A673 (cell line): ENCODE measurements around the gene ZER1. TPM values are rescaled to one million over a fixed set of nuclear protein-coding genes. Genes with fewer than 3 reads are reported as not detected.

Source experiments
- BruUV-seq: library from RNA; stranded (reverse); fragments of 400-500 nt; replicated peaks from 2 replicates; lab custom pipeline; 2021; lab: Mats Ljungman, UMichigan
- CTCF ChIA-PET: fragments of 300-600 bp; sonication (Branson Sonifier 250); formaldehyde crosslinking; loops from one replicate; lab custom pipeline; 2022; ENCODE audit warnings: antibody characterized with exemption; lab: Charles Lee
- POLR2A ChIA-PET: fragments of 300-600 bp; sonication (Branson Sonifier 250); formaldehyde crosslinking; loops from one replicate; lab custom pipeline; 2022; ENCODE audit warnings: antibody characterized with exemption; ENCODE audit not compliant: low non-redundant PET; lab: Charles Lee
- DNase-seq: peaks from one replicate; pipeline ENCODE4 v3.0.0-alpha.2; 2015; ENCODE audit warnings: low spot score
- H3K27ac ChIP-seq: fragments of 200-600 bp; sonication (generic); 2 replicates; pipeline ENCODE4 v1.5.1; 2016; ENCODE audit warnings: mixed run types, low read depth, mild to moderate bottlenecking, mixed read lengths, antibody characterized with exemption, low read length; ENCODE audit not compliant: poor library complexity, severe bottlenecking
- H3K27me3 ChIP-seq: fragments of 200-600 bp; sonication (generic); replicated peaks from 2 replicates; pipeline ENCODE4 v1.6.1; 2017; ENCODE audit warnings: mixed run types, low read depth, mild to moderate bottlenecking, mixed read lengths, antibody characterized with exemption, low read length; ENCODE audit not compliant: insufficient read depth, poor library complexity
- H3K36me3 ChIP-seq: fragments of 200-600 bp; sonication (generic); 2 replicates; pipeline ENCODE4 v1.6.1; 2016; ENCODE audit warnings: mixed run types, mild to moderate bottlenecking, mixed read lengths, antibody characterized with exemption, low read length; ENCODE audit not compliant: insufficient read depth, poor library complexity, severe bottlenecking
- H3K4me1 ChIP-seq: fragments of 200-600 bp; sonication (generic); 2 replicates; pipeline ENCODE4 v1.6.1; 2017; ENCODE audit warnings: mixed run types, mild to moderate bottlenecking, mixed read lengths, antibody characterized with exemption, low read length; ENCODE audit not compliant: insufficient read depth, poor library complexity, severe bottlenecking
- H3K4me3 ChIP-seq: fragments of 200-600 bp; sonication (generic); 2 replicates; pipeline ENCODE4 v1.5.1; 2016; ENCODE audit warnings: low read depth, mixed run types, mild to moderate bottlenecking, mixed read lengths, low read length; ENCODE audit not compliant: poor library complexity, severe bottlenecking
- H3K9me3 ChIP-seq: fragments of 200-600 bp; sonication (generic); 2 replicates; pipeline ENCODE4 v1.6.1; 2016; ENCODE audit warnings: mixed run types, low read depth, mild to moderate bottlenecking, mixed read lengths, antibody characterized with exemption, low read length; ENCODE audit not compliant: poor library complexity, severe bottlenecking
- CTCF ChIP-seq: fragments of 300-800, 200-600 bp; sonication (generic); conservative IDR thresholded peaks from 2 replicates; pipeline ENCODE4 v1.5.1; 2017; ENCODE audit warnings: low read depth, mild to moderate bottlenecking, antibody characterized with exemption, low read length, moderate library complexity, mixed read lengths
- EZH2 ChIP-seq: fragments of 200-600 bp; sonication (generic); IDR thresholded peaks from 2 replicates; pipeline ENCODE4 v1.6.1; 2017; ENCODE audit warnings: borderline replicate concordance, low read depth, mild to moderate bottlenecking, mixed read lengths, antibody characterized with exemption, low read length; ENCODE audit not compliant: poor library complexity, severe bottlenecking
- intact Hi-C: fragments of 100-400 bp; cut with micrococcal nuclease; formaldehyde crosslinking; loops from one replicate; pipeline ENCODE4 v1.10.0; 2022; ENCODE audit not compliant: unreplicated experiment
- total RNA-seq: library from RNA; stranded (reverse); gene quantifications from 2 replicates; pipeline ENCODE4 v1.2.3, GENCODE V29; 2021

The ZER1 gene
- total RNA-seq, 1 experiment from 2014 or later, result 12.9 TPM

- no peaks in the 10 kb centered on the region for H3K27me3 ChIP-seq
- POLR2A ChIA-PET, result no interaction called here
- CTCF ChIA-PET, result no interaction called here
- no peak for DNase-seq
- no peak overlapping the region for H3K27ac ChIP-seq
- intact Hi-C loops, result no loop called here
- BruUV-seq, result no TSS peak
- H3K4me1 ChIP-seq, result peaks cover 11% of the 10 kb centered on the region
- H3K4me3 ChIP-seq, result no peak overlapping the region
- H3K36me3 ChIP-seq, result no peaks in the 10 kb centered on the region
- H3K9me3 ChIP-seq, result no peaks in the 10 kb centered on the region
- TF ChIP-seq CTCF, result no peak
- no peak for TF ChIP-seq EZH2
Measured at GRCh38 chr9:128773049-128773448, 1.3 kb upstream of the ZER1 start.

- ChIA-PET POLR2A (no interaction called here), CTCF (interaction anchor here (1.2 kb wide), 1 partner anchor 69 kb away, joined by 3 read pairs; the partner anchor contains the start of gene PKN3)
- H3K27ac ChIP-seq, result peak overlapping the region; percentile 82
- TF ChIP-seq CTCF (no peak), EZH2 (no peak)
- H3K4me3 ChIP-seq, result peak overlapping the region; percentile 94
- no peak for DNase-seq
- H3K4me1 ChIP-seq, result peaks cover 11% of the 10 kb centered on the region
- H3K9me3 ChIP-seq, result no peaks in the 10 kb centered on the region
- intact Hi-C loops, result no loop called here
- BruUV-seq, result no TSS peak
- no peaks in the 10 kb centered on the region for H3K27me3 ChIP-seq
- H3K36me3 ChIP-seq, result no peaks in the 10 kb centered on the region
Measured at GRCh38 chr9:128771094-128771721, 519 bp downstream of the ZER1 start.

- Histone ChIP-seq H3K4me3 (peak overlapping the region; percentile 94), H3K36me3 (no peaks in the 10 kb centered on the region), H3K4me1 (peaks cover 11% of the 10 kb centered on the region), H3K27me3 (no peaks in the 10 kb centered on the region), H3K27ac (no peak overlapping the region), H3K9me3 (no peaks in the 10 kb centered on the region)
- no peak for DNase-seq
- CTCF ChIA-PET, result interaction anchor here (1.2 kb wide), 1 partner anchor 68 kb away, joined by 3 read pairs; the partner anchor contains the start of gene PKN3
- BruUV-seq, result TSS peak; percentile 43
- TF ChIP-seq EZH2, result no peak
- no peak for TF ChIP-seq CTCF
- POLR2A ChIA-PET, result no interaction called here
- intact Hi-C loops, result no loop called here
Measured at GRCh38 chr9:128770286-128771030, 1.3 kb downstream of the ZER1 start.
